Glutamatergic neuron (in vitro differentiated cells): Measurements from ENCODE around the gene ADD3. TPM values are rescaled to one million over a fixed set of nuclear protein-coding genes. Genes with fewer than 3 reads are reported as not detected.
"Not testable (repeated sequence)": the region's sequence is repeated elsewhere in the genome, so short reads cannot be mapped to it uniquely, and the experiment has no call there.

Experiments used
- DNase-seq: peaks from one replicate; pipeline ENCODE4 v3.0.0; 2022
- H3K27ac Mint-ChIP-seq: one replicate; pipeline ENCODE4 v1.8.0; 2020; ENCODE audit warnings: mild to moderate bottlenecking, mixed read lengths, inconsistent platforms; ENCODE audit not compliant: unreplicated experiment
- H3K27me3 Mint-ChIP-seq: one replicate; pipeline ENCODE4 v1.8.0; 2020; ENCODE audit warnings: mild to moderate bottlenecking, moderate library complexity, mixed read lengths, inconsistent platforms; ENCODE audit not compliant: unreplicated experiment
- H3K36me3 Mint-ChIP-seq: one replicate; pipeline ENCODE4 v1.8.0; 2020; ENCODE audit warnings: mild to moderate bottlenecking, mixed read lengths, inconsistent platforms; ENCODE audit not compliant: unreplicated experiment
- H3K4me1 Mint-ChIP-seq: one replicate; pipeline ENCODE4 v1.8.0; 2020; ENCODE audit warnings: mild to moderate bottlenecking, low read depth, mixed read lengths, inconsistent platforms; ENCODE audit not compliant: unreplicated experiment
- H3K4me3 Mint-ChIP-seq: one replicate; pipeline ENCODE4 v1.8.0; 2020; ENCODE audit warnings: mild to moderate bottlenecking, mixed read lengths, inconsistent platforms; ENCODE audit not compliant: unreplicated experiment
- H3K9me3 Mint-ChIP-seq: one replicate; pipeline ENCODE4 v1.8.0; 2020; ENCODE audit warnings: mild to moderate bottlenecking, moderate library complexity, mixed read lengths, inconsistent platforms; ENCODE audit not compliant: unreplicated experiment
- CTCF ChIP-seq: fragments of 200-600 bp; sonication (generic); IDR thresholded peaks from one replicate; pipeline ENCODE4 v1.5.0; 2021; ENCODE audit not compliant: partially characterized antibody, unreplicated experiment
- total RNA-seq: library from RNA; stranded (reverse); fragmentation: NEBNext Ultra II Directional; extraction: Animal tissue kit (Norgen Biotek cat#: 25700); gene quantifications from one replicate; pipeline ENCODE4 v1.2.1, GENCODE V29; 2021; ENCODE audit not compliant: unreplicated experiment

The ADD3 gene
- total RNA-seq, 1 donor from 2014 or later = 22.8 TPM

GRCh38 chr10:110109511-110109910 lies 101.7 kb downstream of the ADD3 start:
- H3K4me3 Mint-ChIP-seq = no peak overlapping the region
- H3K27ac Mint-ChIP-seq = no peak overlapping the region

GRCh38 chr10:110110338-110110737 lies 102.6 kb downstream of the ADD3 start:
- Mint-ChIP-seq H3K36me3 (no peaks in the 10 kb centered on the region), H3K27ac (no peak overlapping the region), H3K4me1 (no peaks in the 10 kb centered on the region), H3K9me3 (no peaks in the 10 kb centered on the region), H3K27me3 (no peaks in the 10 kb centered on the region), H3K4me3 (no peak overlapping the region)
- TF ChIP-seq CTCF = no peak
- no peak for DNase-seq

More at GRCh38 chr10:110109511-110109910, 101.7 kb downstream of the ADD3 start:
- Mint-ChIP-seq H3K9me3 (no peaks in the 10 kb centered on the region), H3K27me3 (no peaks in the 10 kb centered on the region), H3K4me1 (no peaks in the 10 kb centered on the region), H3K36me3 (no peaks in the 10 kb centered on the region)
- no peak for TF ChIP-seq CTCF
- DNase-seq = no peak

GRCh38 chr10:110113670-110114337 lies 106.0 kb downstream of the ADD3 start:
- Mint-ChIP-seq H3K27me3 (no peaks in the 10 kb centered on the region), H3K27ac (no peak overlapping the region), H3K36me3 (no peaks in the 10 kb centered on the region), H3K9me3 (no peaks in the 10 kb centered on the region), H3K4me3 (no peak overlapping the region), H3K4me1 (no peaks in the 10 kb centered on the region)
- TF ChIP-seq CTCF = no peak
- DNase-seq = no peak

- H3K36me3 Mint-ChIP-seq, H3K4me3 Mint-ChIP-seq, H3K4me1 Mint-ChIP-seq, DNase-seq, H3K27me3 Mint-ChIP-seq, H3K9me3 Mint-ChIP-seq, H3K27ac Mint-ChIP-seq: not testable (repeated sequence)
These were observed 106.9 kb downstream of the ADD3 start for GRCh38 chr10:110114668-110115067.

GRCh38 chr10:110115784-110116520 lies 108.2 kb downstream of the ADD3 start:
- Mint-ChIP-seq H3K9me3 (no peaks in the 10 kb centered on the region), H3K27me3 (no peaks in the 10 kb centered on the region), H3K36me3 (no peaks in the 10 kb centered on the region), H3K27ac (no peak overlapping the region), H3K4me3 (no peak overlapping the region), H3K4me1 (no peaks in the 10 kb centered on the region)
- no peak for DNase-seq
- TF ChIP-seq CTCF = no peak
